Measurements from ENCODE around the gene AFF2.

The AFF2 gene

DNA sequence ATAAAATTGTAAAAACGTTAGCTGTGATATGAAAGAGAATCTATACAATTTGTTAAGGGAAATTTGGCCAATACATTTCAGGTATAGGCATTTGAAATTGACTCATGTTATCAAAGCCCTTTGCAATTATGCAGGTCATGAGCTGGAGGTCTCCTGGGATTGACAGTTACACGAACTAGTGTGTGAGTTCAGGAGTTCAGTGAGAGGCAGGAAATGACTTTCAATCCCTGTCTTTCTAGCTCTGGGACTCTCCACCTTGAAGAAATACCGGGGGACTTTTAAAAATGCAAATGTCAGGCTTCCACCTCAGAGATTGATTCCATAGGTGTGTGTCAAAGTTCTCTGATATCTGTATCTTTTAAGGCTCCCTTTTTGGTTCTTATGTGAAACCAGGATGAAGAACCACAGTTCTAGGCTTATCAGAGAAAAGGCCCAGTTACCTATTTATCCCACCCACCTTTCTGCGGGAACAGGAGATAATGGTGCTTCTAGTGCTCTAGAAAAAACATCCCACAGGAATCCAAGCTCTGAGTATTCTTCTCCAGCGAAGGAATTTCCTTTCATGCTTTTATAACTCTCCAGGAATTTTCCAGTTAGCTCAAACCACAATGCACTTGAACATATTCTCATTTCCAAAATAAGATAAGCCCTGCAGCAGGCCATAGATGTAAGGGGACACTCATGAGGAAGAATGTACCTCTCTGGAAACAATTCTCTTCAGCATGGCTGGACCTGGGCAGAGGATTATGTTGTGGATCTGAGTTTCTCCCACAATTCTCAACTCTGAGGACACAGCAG is 503.6 kb downstream of the AFF2 start:
- TF ChIP-seq POLR2A (IDR thresholded peaks at IDR 0.05; ENCODE audit: low read depth, low read length) (no peak), TAF1 (IDR thresholded peaks at IDR 0.05; ENCODE audit: borderline replicate concordance, low read depth, low read length) (no peak), POLR2AphosphoS5 (IDR thresholded peaks at IDR 0.05; ENCODE audit: low read depth, low read length) (no peak)
- DNase-seq (ENCODE audit: insufficient read length) = no peak
- FAIRE-seq = peak; percentile 27

DNA sequence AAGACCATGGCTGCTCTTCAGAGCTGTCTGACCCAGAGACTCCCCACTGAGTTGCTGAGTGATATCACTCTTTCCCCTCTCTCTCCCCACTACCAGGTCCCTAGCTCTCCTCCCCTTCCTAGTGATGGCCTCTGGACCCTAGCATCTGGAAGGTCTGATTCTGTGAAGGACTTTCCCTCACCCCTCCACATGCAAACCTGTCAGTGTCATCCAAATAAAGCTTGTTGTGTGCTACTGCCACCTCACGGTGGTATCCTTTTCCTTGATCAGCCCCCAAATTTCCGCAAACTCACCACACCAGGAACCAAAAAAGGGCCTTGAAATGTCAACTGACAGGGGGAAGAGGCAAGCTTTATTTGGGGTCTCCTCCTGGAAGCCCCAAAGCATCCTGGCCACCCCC is 504.5 kb downstream of the AFF2 start:
- TF ChIP-seq TAF1 (IDR thresholded peaks at IDR 0.05; ENCODE audit: borderline replicate concordance, low read depth, low read length) = no peak
- no peak for TF ChIP-seq POLR2AphosphoS5 (IDR thresholded peaks at IDR 0.05; ENCODE audit: low read depth, low read length)
- no peak for TF ChIP-seq POLR2A (IDR thresholded peaks at IDR 0.05; ENCODE audit: low read depth, low read length)
- DNase-seq (ENCODE audit: insufficient read length) (no peak), FAIRE-seq (peak; percentile 56)

DNA sequence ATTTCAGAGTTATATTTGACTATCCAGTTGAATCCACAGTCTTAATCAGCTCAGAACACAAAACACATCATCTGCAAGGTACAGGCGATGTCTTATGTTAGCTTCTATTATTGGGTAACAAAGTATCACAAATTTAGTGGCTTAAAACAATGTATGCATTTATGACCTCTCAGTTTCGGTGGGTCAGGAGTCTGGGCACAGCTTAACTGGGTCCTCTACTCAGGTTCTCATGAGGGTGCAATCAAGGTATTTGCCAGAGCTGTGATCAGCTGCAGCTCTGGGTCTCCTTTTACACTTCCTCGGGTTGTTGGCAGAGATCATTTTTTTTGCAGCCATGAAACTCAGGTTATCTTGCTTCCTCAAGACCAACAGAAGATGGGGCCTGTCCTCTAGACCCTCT is 505.8 kb downstream of the AFF2 start:
- no peak for TF ChIP-seq POLR2AphosphoS5 (IDR thresholded peaks at IDR 0.05; ENCODE audit: low read depth, low read length)
- TF ChIP-seq POLR2A (IDR thresholded peaks at IDR 0.05; ENCODE audit: low read depth, low read length) = no peak
- no peak for TF ChIP-seq TAF1 (IDR thresholded peaks at IDR 0.05; ENCODE audit: borderline replicate concordance, low read depth, low read length)
- DNase-seq (ENCODE audit: insufficient read length) (no peak), FAIRE-seq (no peak)

DNA sequence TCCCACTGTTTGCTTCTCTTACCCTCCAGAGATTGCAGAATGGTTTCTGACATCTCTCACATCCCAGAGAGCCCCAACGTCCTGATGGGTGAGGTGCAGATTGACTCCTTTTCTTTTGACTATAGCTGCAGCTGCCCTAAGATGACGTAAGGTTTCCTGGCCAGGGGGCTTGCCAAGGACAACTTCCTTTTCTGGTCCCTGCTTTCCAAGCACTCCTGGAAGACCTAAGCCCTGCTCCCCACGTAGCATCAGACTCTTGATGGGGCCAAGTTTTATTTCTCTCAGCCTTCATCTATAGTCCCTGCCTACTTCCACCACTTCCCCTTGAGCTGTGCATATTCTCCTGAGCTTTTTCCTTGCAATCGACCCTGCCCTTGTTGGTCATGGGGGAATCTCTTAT is 507.0 kb downstream of the AFF2 start:
- TF ChIP-seq TAF1 (IDR thresholded peaks at IDR 0.05; ENCODE audit: borderline replicate concordance, low read depth, low read length) = no peak
- no peak for TF ChIP-seq POLR2AphosphoS5 (IDR thresholded peaks at IDR 0.05; ENCODE audit: low read depth, low read length)
- DNase-seq (ENCODE audit: insufficient read length) (no peak), FAIRE-seq (no peak)

DNA sequence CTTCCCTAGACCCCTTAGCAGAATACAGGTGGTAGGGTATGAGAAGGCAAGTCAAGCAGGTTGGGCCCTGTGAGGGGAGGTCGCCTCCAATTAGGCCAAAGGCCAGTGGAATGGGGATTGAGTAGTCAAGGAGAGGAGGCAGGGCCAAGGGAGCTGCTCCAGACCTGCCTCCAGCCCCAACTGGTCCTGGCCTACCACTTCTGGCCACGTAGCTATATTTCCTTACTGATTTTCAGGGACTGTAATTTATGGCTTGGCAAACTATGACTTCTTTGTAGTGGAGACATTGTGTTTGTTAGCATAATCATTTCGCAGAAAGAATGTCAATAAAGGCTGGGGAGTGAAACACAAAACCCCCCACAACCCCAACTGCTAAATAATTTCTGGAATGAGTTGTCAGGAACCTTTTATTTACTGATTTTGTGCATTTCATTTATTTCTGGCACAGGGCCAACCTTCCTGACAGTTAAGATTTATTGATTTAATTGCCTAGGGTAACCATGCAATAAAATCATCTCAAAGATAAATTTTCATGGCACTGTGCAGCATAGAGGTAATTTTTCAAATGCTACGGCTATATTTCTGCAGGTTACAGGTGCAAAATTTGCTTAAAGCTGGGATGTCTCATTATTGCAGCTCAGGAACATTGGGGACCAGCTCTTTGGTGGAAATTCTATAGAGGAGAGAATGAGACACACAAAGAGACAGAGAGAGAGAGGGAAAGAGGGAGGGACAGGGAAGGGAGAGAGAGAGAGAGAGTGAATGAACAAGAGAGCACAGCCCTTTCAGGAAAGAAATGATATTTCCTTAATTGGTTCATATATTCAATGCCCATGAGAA is 509.8 kb downstream of the AFF2 start:
- no peak for FAIRE-seq
- no peak for DNase-seq (ENCODE audit: insufficient read length)
- no peak for TF ChIP-seq POLR2AphosphoS5 (IDR thresholded peaks at IDR 0.05; ENCODE audit: low read depth, low read length)
- no peak for TF ChIP-seq TAF1 (IDR thresholded peaks at IDR 0.05; ENCODE audit: borderline replicate concordance, low read depth, low read length)

DNA sequence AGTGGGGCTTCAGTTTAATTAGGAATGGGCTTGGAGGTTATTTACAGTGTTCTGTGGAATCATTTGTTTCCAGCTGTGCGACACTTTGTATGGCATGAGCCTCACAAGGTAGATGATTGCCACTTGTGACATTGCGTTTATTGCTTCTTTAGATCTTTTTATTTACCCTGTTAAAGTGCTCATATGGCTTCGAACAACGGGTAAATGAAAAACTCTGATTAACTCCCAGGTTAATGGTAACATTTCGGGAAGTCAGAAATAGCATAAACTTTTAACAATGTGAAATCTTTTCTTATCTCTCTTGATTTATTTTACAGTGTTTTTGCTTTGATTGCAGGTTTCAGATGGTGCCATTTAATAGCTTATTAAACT is 510.4 kb downstream of the AFF2 start:
- FAIRE-seq = no peak
- TF ChIP-seq TAF1 (IDR thresholded peaks at IDR 0.05; ENCODE audit: borderline replicate concordance, low read depth, low read length) (no peak), POLR2AphosphoS5 (IDR thresholded peaks at IDR 0.05; ENCODE audit: low read depth, low read length) (no peak), POLR2A (IDR thresholded peaks at IDR 0.05; ENCODE audit: low read depth, low read length) (no peak)
- DNase-seq (ENCODE audit: insufficient read length) = no peak

DNA sequence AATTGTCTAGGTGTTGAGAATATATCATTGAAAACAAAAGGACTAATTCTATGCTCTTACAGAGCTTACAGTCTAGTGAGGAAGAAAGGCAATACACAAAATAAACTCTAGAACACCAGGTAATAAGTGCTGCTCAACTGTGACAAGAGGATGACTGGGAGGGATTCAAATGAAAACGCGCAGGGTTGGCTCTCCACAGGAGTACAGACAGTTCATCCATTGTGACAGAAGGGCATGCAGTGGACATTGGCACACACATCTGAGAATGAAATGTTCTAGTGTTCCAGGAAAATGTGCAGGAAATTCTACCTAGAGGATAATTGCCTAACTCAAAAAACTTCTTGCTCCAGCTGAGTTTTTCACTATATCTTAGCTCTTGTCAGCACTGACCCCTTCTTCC is 512.7 kb downstream of the AFF2 start:
- no peak for FAIRE-seq
- no peak for TF ChIP-seq TAF1 (IDR thresholded peaks at IDR 0.05; ENCODE audit: borderline replicate concordance, low read depth, low read length)
- TF ChIP-seq POLR2AphosphoS5 (IDR thresholded peaks at IDR 0.05; ENCODE audit: low read depth, low read length) = no peak
- no peak for TF ChIP-seq POLR2A (IDR thresholded peaks at IDR 0.05; ENCODE audit: low read depth, low read length)
- DNase-seq (ENCODE audit: insufficient read length) = no peak

DNA sequence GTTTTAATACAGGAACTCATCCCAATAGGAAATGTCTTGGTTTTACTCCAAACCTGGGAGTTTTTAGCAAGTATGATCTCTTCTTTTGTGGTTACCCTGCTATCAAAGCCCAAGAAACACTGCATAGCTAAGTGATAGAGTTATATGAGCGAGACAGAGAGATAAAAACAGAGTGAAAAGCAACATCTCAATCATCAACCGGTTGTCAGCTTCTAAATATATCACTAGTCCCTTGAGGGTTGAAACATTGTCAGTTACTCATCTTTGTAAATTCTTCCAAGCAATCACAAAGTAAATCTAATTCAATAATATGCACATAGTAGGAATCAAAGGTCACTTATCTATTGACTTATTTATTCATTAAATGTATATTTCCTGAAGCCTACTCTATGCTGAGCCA is 520.7 kb downstream of the AFF2 start:
- TF ChIP-seq TAF1 (IDR thresholded peaks at IDR 0.05; ENCODE audit: borderline replicate concordance, low read depth, low read length) = no peak
- no peak for TF ChIP-seq POLR2A (IDR thresholded peaks at IDR 0.05; ENCODE audit: low read depth, low read length)
- no peak for TF ChIP-seq POLR2AphosphoS5 (IDR thresholded peaks at IDR 0.05; ENCODE audit: low read depth, low read length)
- FAIRE-seq = no peak
- DNase-seq (ENCODE audit: insufficient read length) = no peak

DNA sequence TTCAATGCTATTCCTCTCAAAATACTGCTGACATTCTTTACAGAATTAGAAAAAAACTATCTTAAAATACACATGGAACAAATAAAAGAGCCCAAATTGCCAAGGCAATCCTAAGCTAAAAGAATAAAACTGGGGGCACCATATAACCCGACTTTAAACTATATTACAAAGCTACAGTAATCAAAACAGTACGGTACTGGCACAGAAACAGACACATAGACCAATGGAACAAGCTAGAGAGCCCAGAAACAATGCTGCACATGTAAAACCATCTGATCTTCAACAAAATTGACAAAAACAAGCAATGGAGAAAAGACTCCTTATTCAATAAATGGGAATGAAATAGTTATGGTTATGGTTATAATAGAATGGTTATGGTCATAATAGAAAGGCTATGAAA is 522.1 kb downstream of the AFF2 start:
- TF ChIP-seq POLR2A (IDR thresholded peaks at IDR 0.05; ENCODE audit: low read depth, low read length) = no peak
- no peak for TF ChIP-seq TAF1 (IDR thresholded peaks at IDR 0.05; ENCODE audit: borderline replicate concordance, low read depth, low read length)
- FAIRE-seq = no peak
- DNase-seq (ENCODE audit: insufficient read length) = no peak

DNA sequence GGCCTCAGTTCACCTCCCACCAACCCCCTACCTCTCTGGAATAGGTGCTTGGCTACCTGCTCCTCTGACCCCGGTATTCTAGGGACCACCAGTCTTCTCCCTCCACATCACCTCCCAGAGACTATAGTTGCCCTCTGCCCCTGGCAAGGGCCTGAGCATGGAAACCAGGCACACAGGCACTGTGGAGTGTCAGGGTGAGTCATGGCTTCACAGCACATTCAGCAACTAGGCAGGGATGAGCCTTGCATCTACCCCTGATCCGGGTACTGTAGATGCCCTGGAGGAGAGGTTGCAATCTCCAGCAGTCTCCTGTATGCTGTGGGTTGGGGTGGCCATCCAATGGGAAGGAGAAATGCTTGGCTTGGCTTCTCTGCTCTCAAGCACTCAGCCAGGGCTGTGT is 532.0 kb downstream of the AFF2 start:
- FAIRE-seq (no peak), DNase-seq (ENCODE audit: insufficient read length) (no peak)
- no peak for TF ChIP-seq TAF1 (IDR thresholded peaks at IDR 0.05; ENCODE audit: borderline replicate concordance, low read depth, low read length)
- TF ChIP-seq POLR2AphosphoS5 (IDR thresholded peaks at IDR 0.05; ENCODE audit: low read depth, low read length) = no peak
- TF ChIP-seq POLR2A (IDR thresholded peaks at IDR 0.05; ENCODE audit: low read depth, low read length) = no peak

DNA sequence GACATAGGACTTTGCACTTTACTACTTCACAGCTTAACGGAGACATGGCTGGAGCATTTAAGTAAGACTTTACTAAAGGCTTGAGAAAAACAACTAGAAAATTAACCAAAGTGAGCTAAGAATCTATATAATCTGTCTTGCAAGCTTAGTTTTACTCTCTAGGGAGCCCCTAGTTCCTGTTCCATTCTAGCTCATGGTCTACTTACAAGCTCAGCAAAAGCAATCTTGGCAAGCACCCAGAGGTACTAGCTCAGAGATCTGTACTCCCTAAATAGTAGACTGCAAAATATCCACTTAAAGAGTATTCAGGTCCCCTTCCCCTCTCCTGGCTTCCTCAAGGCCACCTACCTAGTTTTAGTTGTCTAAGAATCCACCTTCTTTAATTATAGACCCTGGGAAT is 535.7 kb downstream of the AFF2 start:
- DNase-seq (ENCODE audit: insufficient read length) (no peak), FAIRE-seq (no peak)
- no peak for TF ChIP-seq POLR2A (IDR thresholded peaks at IDR 0.05; ENCODE audit: low read depth, low read length)
- no peak for TF ChIP-seq TAF1 (IDR thresholded peaks at IDR 0.05; ENCODE audit: borderline replicate concordance, low read depth, low read length)
- no peak for TF ChIP-seq POLR2AphosphoS5 (IDR thresholded peaks at IDR 0.05; ENCODE audit: low read depth, low read length)

DNA sequence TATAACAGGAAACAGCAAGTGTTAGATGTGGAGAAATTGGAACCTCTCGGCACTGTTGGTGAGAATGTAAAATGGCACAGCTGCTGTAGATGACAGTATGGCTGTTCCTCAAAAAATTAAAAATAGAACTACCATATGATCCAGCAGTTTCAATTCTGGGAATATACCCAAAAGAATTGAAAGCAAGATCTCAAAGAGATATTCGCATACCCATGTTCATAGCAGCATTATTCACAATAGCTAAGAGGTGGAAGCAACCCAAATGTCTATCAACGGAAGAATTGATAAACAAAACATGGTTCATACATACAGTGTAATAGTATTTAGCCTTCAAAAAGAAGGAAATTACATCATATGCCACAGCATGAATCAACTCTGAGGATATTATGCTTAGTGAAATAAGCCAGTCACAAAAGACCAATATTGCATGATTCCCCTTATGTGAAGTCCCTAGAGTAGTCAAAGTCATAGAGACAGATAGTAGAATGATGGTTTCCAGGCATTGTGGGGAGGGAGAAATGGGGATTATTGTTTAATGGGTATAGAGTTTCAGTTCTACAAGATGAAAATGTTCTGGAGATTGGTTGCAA is 537.0 kb downstream of the AFF2 start:
- no peak for TF ChIP-seq TAF1 (IDR thresholded peaks at IDR 0.05; ENCODE audit: borderline replicate concordance, low read depth, low read length)
- no peak for TF ChIP-seq POLR2AphosphoS5 (IDR thresholded peaks at IDR 0.05; ENCODE audit: low read depth, low read length)
- no peak for TF ChIP-seq POLR2A (IDR thresholded peaks at IDR 0.05; ENCODE audit: low read depth, low read length)
- no peak for DNase-seq (ENCODE audit: insufficient read length)
- FAIRE-seq = no peak

Measured in GM12892 (cell line).